Parathyroid adenoma (tissue), 2 donors: ENCODE results near the gene IFFO2.

Source experiments
- H2AFZ ChIP-seq: fragments of 300-600 bp; sonication (generic); one replicate; pipeline ENCODE4 v1.7.0; 2017; ENCODE audit warnings: antibody characterized with exemption, mild to moderate bottlenecking
- H3K27ac ChIP-seq: fragments of 300-600 bp; sonication (generic); one replicate; pipeline ENCODE4 v1.7.0; 2017
- H3K27me3 ChIP-seq: fragments of 300-600 bp; sonication (generic); one replicate; pipeline ENCODE4 v1.7.0; 2017; ENCODE audit warnings: low read length; ENCODE audit not compliant: control insufficient read depth, insufficient read depth
- H3K36me3 ChIP-seq: fragments of 300-600 bp; sonication (generic); one replicate; pipeline ENCODE4 v1.7.0; 2017; ENCODE audit warnings: low read length; ENCODE audit not compliant: control insufficient read depth, insufficient read depth
- H3K4me1 ChIP-seq: fragments of 300-600 bp; sonication (generic); one replicate; pipeline ENCODE4 v1.7.0; 2017; ENCODE audit warnings: control low read depth
- H3K4me2 ChIP-seq: fragments of 300-600 bp; sonication (generic); one replicate; pipeline ENCODE4 v1.7.0; 2017; ENCODE audit warnings: low read length
- H3K4me3 ChIP-seq: fragments of 300-600 bp; sonication (generic); one replicate; pipeline ENCODE4 v1.7.0; 2017; ENCODE audit warnings: low read depth, low read length
- H3K79me2 ChIP-seq: fragments of 300-600 bp; sonication (generic); one replicate; pipeline ENCODE4 v1.7.0; 2017; ENCODE audit warnings: control low read depth
- H3K9ac ChIP-seq: fragments of 300-600 bp; sonication (generic); one replicate; pipeline ENCODE4 v1.7.0; 2017; ENCODE audit warnings: mild to moderate bottlenecking
- H3K9me3 ChIP-seq: fragments of 300-600 bp; sonication (generic); one replicate; pipeline ENCODE4 v1.7.0; 2017; ENCODE audit warnings: low read length; ENCODE audit not compliant: control insufficient read depth
- CTCF ChIP-seq: fragments of 300-600 bp; sonication (generic); IDR thresholded peaks from one replicate; pipeline ENCODE4 v1.7.0; 2017; ENCODE audit warnings: antibody characterized with exemption, mild to moderate bottlenecking
- donor health status: primary hyperparathyroidism.

The IFFO2 gene

DNA sequence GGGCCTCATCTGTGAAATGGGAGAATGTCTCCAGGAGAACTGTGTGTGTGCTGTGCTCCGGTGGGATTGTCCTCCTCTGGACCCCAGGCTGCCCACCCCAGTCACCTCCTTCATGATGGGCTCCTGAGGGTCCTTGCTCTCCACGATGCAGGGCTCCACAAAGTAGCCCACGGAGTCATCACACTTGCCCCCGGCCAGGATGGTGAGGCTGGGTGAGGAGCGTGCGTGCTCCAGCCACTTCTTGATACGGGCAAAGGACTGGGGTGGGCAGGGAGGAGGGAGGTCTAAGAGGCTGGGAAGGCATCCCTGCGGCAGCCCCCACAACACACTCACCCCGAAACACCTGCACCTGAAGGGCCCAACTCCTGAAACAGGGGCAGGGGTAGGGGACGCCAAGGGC, 80.3 kb downstream of the IFFO2 start:
- Histone ChIP-seq H3K9me3 (no peaks in the 10 kb centered on the region), H3K79me2 (no peaks in the 10 kb centered on the region), H2AFZ (no peak overlapping the region), H3K4me1 (no peaks in the 10 kb centered on the region), H3K36me3 (no peaks in the 10 kb centered on the region), H3K9ac (no peak overlapping the region), H3K4me3 (no peak overlapping the region), H3K27ac (no peak overlapping the region), H3K4me2 (no peak overlapping the region), H3K27me3 (no peaks in the 10 kb centered on the region)
- no peak for TF ChIP-seq CTCF

DNA sequence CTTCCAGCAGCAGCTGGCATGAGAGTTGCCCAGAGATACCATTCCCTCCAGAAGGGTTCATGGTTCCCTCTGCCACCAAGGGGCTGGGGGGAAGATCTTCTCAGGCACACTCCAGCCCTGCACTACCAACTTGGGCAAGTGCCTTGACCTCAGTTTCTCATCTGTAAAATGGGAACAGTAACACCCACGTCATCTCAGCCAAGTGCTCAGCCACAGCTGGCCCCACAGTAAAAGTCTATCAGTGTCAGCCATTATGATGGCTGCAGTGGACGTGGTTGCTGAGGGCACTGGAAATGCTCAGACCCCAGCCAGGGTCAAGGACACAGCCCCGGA, 80.7 kb downstream of the IFFO2 start:
- Histone ChIP-seq H3K4me1 (no peaks in the 10 kb centered on the region), H3K4me2 (no peak overlapping the region), H3K36me3 (no peaks in the 10 kb centered on the region), H2AFZ (no peak overlapping the region), H3K27me3 (no peaks in the 10 kb centered on the region), H3K9ac (no peak overlapping the region), H3K9me3 (no peaks in the 10 kb centered on the region), H3K4me3 (no peak overlapping the region), H3K27ac (no peak overlapping the region), H3K79me2 (no peaks in the 10 kb centered on the region)
- TF ChIP-seq CTCF: no peak

- H3K4me2 ChIP-seq: no peak overlapping the region
- TF ChIP-seq CTCF: peak; percentile 47
- no peak overlapping the region for H3K4me3 ChIP-seq
- no peaks in the 10 kb centered on the region for H3K27me3 ChIP-seq
- no peak overlapping the region for H3K27ac ChIP-seq
- no peaks in the 10 kb centered on the region for H3K9me3 ChIP-seq
- no peak overlapping the region for H2AFZ ChIP-seq
- H3K9ac ChIP-seq: no peak overlapping the region
- H3K79me2 ChIP-seq: no peaks in the 10 kb centered on the region
- H3K4me1 ChIP-seq: no peaks in the 10 kb centered on the region
- H3K36me3 ChIP-seq: no peaks in the 10 kb centered on the region
Measured at GRCh38 chr1:18875107-18875795, 81.2 kb downstream of the IFFO2 start.

DNA sequence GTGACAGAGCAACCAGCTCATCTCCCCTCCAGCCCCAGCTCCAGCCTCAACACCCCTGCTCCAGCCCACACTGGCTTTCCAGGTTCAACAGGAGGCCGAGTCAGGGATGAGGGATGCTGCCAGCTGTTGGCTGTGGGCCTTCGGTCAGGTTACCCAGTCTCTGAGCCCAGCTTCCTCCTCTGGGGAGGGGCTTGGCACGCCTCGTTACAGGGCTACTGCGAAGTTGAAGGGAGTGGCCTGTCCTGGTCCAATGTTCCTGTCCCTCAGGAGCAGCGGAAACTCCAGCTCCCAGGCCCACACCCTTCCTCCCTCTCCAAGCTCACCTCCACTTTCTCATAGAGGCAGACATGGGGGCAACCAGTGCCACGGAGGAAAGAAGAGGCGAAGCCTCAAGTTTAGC, 81.9 kb downstream of the IFFO2 start:
- H3K9me3 ChIP-seq: no peaks in the 10 kb centered on the region
- no peak for TF ChIP-seq CTCF
- H3K4me2 ChIP-seq: no peak overlapping the region
- H2AFZ ChIP-seq: no peak overlapping the region
- H3K36me3 ChIP-seq: no peaks in the 10 kb centered on the region
- no peak overlapping the region for H3K27ac ChIP-seq
- no peaks in the 10 kb centered on the region for H3K4me1 ChIP-seq
- no peaks in the 10 kb centered on the region for H3K27me3 ChIP-seq
- no peak overlapping the region for H3K9ac ChIP-seq
- H3K79me2 ChIP-seq: no peaks in the 10 kb centered on the region
- H3K4me3 ChIP-seq: no peak overlapping the region

DNA sequence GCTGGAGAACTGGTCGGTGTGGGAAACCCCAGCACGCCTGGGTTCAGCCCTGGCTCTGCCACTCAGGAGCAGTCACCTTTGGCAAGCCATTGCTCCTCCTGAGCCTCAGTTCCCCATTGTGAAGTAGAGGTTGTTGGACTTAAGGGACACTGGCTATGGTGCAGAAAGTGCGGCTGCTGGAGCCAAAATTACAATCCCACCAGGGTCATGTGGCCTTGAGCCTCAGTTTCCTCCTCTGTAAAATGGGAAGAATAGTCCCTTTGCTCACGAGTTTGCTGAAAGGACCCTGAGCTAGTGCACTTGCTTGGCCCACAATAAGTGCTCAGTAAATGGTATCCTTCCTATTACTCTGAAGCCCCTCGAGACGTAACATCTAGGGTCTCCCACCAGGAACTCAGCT, 82.4 kb downstream of the IFFO2 start:
- Histone ChIP-seq H3K9me3 (no peaks in the 10 kb centered on the region), H3K36me3 (no peaks in the 10 kb centered on the region)

More for the DNA sequence above, 82.4 kb downstream of the IFFO2 start:
- no peaks in the 10 kb centered on the region for H3K27me3 ChIP-seq
- H3K4me2 ChIP-seq: no peak overlapping the region
- no peaks in the 10 kb centered on the region for H3K4me1 ChIP-seq
- no peak overlapping the region for H2AFZ ChIP-seq
- H3K4me3 ChIP-seq: no peak overlapping the region
- H3K79me2 ChIP-seq: no peaks in the 10 kb centered on the region
- no peak for TF ChIP-seq CTCF
- H3K9ac ChIP-seq: no peak overlapping the region
- H3K27ac ChIP-seq: no peak overlapping the region
